IPS-11a (cell line): ENCODE measurements around the gene RNASEH1.

ENCODE experiments used
- H3K4me3 ChIP-seq: one replicate; pipeline ENCODE4 v1.5.1; 2013; ENCODE audit warnings: low read depth, low read length, control low read depth

Gene RNASEH1

GRCh38 chr2:3558205-3559014 lies at the start of gene RNASEH1:
Gene RNASEH1, minus strand, starts transcription at chr2:3558333. Its CDS starts 73 bp downstream, at chr2:3558260.
- H3K4me3 ChIP-seq, result peak within 1 kb of the TSS; percentile 93

GRCh38 chr2:3606370-3607201 lies 48.5 kb upstream of the RNASEH1 start:
- H3K4me3 ChIP-seq, result no peak overlapping the region

GRCh38 chr2:3606028-3606369 lies 47.9 kb upstream of the RNASEH1 start:
- H3K4me3 ChIP-seq, result no peak overlapping the region

- no peak overlapping the region for H3K4me3 ChIP-seq
Observed at GRCh38 chr2:3604991-3605961, 47.1 kb upstream of the RNASEH1 start.

GRCh38 chr2:3604207-3604877 lies 46.2 kb upstream of the RNASEH1 start:
- H3K4me3 ChIP-seq, result no peak overlapping the region

GRCh38 chr2:3603536-3604206 lies 45.5 kb upstream of the RNASEH1 start:
- no peak overlapping the region for H3K4me3 ChIP-seq

- no peak overlapping the region for H3K4me3 ChIP-seq
Observed at GRCh38 chr2:3602553-3603339, 44.6 kb upstream of the RNASEH1 start.

- H3K4me3 ChIP-seq, result no peak overlapping the region
Observed at GRCh38 chr2:3601561-3602271, 43.6 kb upstream of the RNASEH1 start.

GRCh38 chr2:3600256-3600855 lies 42.2 kb upstream of the RNASEH1 start:
- H3K4me3 ChIP-seq, result no peak overlapping the region

- H3K4me3 ChIP-seq, result no peak overlapping the region
Observed at GRCh38 chr2:3598912-3599854, 41.0 kb upstream of the RNASEH1 start.

GRCh38 chr2:3598197-3598910 lies 40.2 kb upstream of the RNASEH1 start:
- H3K4me3 ChIP-seq, result no peak overlapping the region

- H3K4me3 ChIP-seq, result no peak overlapping the region
Observed at GRCh38 chr2:3597567-3597966, 39.4 kb upstream of the RNASEH1 start.

GRCh38 chr2:3596901-3597417 lies 38.8 kb upstream of the RNASEH1 start:
- H3K4me3 ChIP-seq, result no peak overlapping the region

- no peak overlapping the region for H3K4me3 ChIP-seq
Observed at GRCh38 chr2:3595985-3596384, 37.9 kb upstream of the RNASEH1 start.

- no peak overlapping the region for H3K4me3 ChIP-seq
Observed at GRCh38 chr2:3595404-3595803, 37.3 kb upstream of the RNASEH1 start.
